ENCODE data around the gene CFAP46.
"Not testable (repeated sequence)": the region's sequence is repeated elsewhere in the genome, so short reads cannot be mapped to it uniquely, and the experiment has no call there.

CFAP46 gene

GRCh38 chr10:132926777-132927650 lies 15.4 kb downstream of the CFAP46 start:
- DNase-seq (ENCODE audit: low read depth): no peak

- no peak for DNase-seq (ENCODE audit: low read depth)
These were observed 16.3 kb downstream of the CFAP46 start for GRCh38 chr10:132926070-132926469.

GRCh38 chr10:132925614-132926013 lies 16.8 kb downstream of the CFAP46 start:
- DNase-seq (ENCODE audit: low read depth): no peak

- no peak for DNase-seq (ENCODE audit: low read depth)
These were observed 17.3 kb downstream of the CFAP46 start for GRCh38 chr10:132925071-132925561.

- DNase-seq (ENCODE audit: low read depth): no peak
These were observed 18.1 kb downstream of the CFAP46 start for GRCh38 chr10:132924046-132924952.

GRCh38 chr10:132923384-132923783 lies 19.0 kb downstream of the CFAP46 start:
- not testable (repeated sequence) for DNase-seq (ENCODE audit: low read depth)

GRCh38 chr10:132922872-132923271 lies 19.5 kb downstream of the CFAP46 start:
- DNase-seq (ENCODE audit: low read depth): no peak

GRCh38 chr10:132921818-132922807 lies 20.3 kb downstream of the CFAP46 start:
- DNase-seq (ENCODE audit: low read depth): no peak

GRCh38 chr10:132921086-132921485 lies 21.3 kb downstream of the CFAP46 start:
- DNase-seq (ENCODE audit: low read depth): no peak

- no peak for DNase-seq (ENCODE audit: low read depth)
These were observed 22.1 kb downstream of the CFAP46 start for GRCh38 chr10:132920101-132920925.

- DNase-seq (ENCODE audit: low read depth): no peak
These were observed 22.8 kb downstream of the CFAP46 start for GRCh38 chr10:132919374-132920100.

GRCh38 chr10:132918617-132919373 lies 23.6 kb downstream of the CFAP46 start:
- no peak for DNase-seq (ENCODE audit: low read depth)

GRCh38 chr10:132918264-132918616 lies 24.1 kb downstream of the CFAP46 start:
- no peak for DNase-seq (ENCODE audit: low read depth)

- DNase-seq (ENCODE audit: low read depth): no peak
These were observed 25.3 kb downstream of the CFAP46 start for GRCh38 chr10:132916956-132917666.

GRCh38 chr10:132916421-132916841 lies 25.9 kb downstream of the CFAP46 start:
- DNase-seq (ENCODE audit: low read depth): no peak

- no peak for DNase-seq (ENCODE audit: low read depth)
These were observed 27.0 kb downstream of the CFAP46 start for GRCh38 chr10:132915411-132915810.

- no peak for DNase-seq (ENCODE audit: low read depth)
These were observed 27.6 kb downstream of the CFAP46 start for GRCh38 chr10:132914732-132915131.

GRCh38 chr10:132913559-132914115 lies 28.7 kb downstream of the CFAP46 start:
- no peak for DNase-seq (ENCODE audit: low read depth)

Data from stimulated activated CD8-positive, alpha-beta memory T cell treated with anti-CD3 and anti-CD28 coated beads, Interleukin-15, amount 100 ng/mL, for 24 hours (primary cell).